SHP77 (cell line): ENCODE results near the gene PAK6.

Experiments
- DNase-seq, 2 experiments: peaks; one replicate each; lab custom pipeline; 2025; lab: John Stamatoyannopoulos, UW

Gene PAK6

DNA sequence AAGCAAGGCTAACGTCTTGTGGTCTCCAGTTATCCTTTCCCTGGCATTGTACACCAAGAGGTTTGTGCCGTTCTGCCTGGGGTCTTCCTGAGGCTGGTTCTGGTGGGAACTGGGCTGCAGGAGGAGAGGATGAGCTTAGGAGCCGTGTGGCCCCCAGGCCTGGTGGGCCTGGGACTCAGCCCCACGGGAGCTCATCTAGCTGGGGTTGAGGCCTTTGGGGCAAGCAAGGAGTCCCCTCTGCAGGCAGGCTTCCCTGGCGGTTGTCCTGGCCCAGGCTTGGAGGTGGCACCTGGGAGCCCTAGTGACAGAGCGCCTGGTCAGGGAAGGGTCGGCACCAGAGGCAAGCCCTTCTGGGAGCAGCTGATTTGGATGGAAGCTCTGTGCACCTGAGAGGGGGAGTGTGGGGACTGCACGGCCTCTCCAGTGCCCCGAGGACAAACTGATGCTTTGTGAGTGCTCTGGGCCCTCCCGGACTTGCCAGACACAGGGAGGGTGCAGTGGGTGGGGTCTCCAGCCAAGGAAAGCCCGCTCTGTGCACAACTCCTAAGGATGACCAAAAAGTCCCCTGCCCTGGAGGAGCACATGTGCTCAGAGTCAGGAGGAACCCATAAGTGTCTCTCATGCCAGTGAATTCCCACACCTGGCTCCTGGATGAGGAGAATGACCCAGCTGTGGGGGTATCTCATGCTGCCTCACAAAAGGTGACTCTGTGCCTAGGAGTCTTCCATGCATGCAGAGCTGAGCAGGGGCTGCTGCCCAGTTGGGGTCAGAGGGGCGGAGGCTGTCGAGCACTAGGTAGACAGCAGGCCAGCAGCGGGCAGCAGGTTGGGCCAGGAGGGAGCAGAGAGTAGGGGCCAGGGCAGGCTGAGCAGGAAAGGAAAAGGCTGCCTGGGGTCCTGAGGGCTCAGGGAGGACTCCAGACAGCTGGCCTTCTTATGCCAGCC is 2.7 kb downstream of the PAK6 start:
- DNase-seq = no peak

DNA sequence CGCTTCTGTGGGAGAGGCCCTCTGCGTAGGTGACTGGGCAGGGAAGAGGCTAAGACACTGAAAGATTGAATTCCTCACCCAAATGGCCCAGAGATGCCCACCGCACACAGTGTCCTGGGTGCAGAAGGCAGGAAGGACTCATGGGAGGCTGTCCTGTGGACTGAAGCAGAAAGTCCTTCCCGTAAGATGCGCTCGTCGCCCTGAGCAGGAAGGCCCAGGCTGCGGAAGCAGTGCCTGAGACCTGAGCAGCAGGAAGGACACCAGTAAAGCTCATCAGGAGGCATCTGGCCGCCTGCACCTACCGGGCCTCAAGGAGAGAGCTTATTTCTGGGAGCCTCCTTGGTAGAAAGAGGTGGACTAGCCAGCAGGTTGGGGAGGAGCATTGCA is 3.3 kb downstream of the PAK6 start:
- no peak for DNase-seq

DNA sequence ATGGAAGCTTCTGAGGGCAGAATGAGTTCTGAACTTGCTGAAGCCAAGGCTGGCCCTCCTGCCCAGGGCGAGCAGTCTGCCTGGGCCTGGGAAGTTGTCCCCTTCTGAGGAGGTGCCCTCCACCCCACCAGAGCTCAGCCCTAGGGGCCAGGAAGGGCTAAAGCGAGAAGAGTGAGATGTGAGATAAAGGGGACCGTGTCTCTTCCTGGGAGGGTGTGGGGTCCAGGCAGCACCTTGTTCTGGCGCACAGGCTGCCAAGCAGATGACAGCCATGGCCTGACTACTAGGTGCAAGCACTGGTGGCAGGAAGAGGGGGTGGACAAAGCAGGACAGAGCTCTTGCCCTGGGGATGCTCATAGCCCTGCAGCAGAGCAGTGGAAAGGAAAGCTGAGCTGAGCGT is 3.7 kb downstream of the PAK6 start:
- DNase-seq = no peak

- DNase-seq = no peak
Observed at GRCh38 chr15:40243126-40243810, 4.4 kb downstream of the PAK6 start.

DNA sequence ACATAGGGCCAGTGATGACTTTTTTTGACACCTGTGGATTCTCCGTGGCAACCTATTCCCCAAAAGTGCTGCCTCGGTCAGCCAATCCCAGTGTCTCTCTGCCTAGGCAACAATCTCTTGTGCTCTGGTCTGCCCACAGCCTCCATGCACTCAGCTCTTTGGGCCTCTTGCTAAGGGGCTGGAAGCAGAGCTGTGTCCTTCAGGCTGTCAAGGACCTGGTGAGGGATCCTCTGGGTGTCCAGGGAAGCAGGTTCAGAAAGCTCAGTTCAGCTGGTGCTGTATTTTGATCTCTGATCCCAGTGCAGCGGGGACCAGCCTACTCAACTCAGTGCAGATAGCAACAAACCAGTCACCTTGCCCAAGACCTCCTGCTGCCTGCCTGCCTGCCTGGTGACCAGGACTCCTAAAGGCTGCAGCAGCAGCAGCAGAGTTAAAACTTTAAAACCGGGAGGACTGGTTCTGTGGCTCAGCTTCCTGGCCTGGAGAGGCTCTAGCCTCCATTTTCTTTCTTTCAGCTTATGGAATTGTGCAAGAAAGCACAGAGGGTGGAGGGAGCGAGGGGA is 6.2 kb downstream of the PAK6 start:
- no peak for DNase-seq

DNA sequence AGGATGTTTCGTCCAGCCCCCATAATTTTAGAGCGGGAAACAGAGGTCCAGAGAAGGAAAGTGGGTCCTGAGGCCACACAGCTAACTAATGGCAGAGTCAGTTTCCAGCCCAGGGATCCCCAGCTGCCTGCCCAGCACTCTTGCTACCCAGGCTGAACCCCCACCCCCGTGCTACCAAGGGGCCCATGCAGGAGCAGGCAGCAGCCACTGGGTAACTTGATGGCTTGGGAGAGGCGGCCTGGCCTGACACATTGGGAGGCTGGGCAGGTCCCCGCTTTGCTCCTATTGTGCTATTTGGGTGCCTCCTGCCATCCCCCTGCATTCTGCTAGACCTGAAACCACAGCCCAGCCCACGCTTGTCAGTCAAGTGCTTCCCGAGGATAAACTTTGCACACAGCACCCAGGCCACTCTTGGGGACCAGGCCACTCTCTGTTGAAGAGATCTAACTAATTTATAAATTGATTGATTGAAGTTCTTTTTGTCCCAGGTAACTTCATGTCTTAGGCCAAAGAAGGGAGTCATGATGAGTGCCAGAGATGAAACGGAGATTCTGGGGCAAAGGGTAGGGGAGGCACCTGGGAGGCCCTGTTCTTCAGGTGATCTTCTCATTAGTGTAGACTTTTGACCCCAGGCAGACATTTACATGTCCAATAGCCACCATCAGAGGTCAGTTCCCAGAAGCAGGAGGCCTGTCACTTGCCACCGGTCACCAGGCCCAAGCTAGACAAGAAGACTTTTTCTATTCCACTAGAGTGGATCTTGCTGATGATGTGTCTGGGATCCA is 7.0 kb downstream of the PAK6 start:
- no peak for DNase-seq

GRCh38 chr15:40246496-40247280 is 7.8 kb downstream of the PAK6 start:
- no peak for DNase-seq

GRCh38 chr15:40247406-40247971 is 8.6 kb downstream of the PAK6 start:
- no peak for DNase-seq

DNA sequence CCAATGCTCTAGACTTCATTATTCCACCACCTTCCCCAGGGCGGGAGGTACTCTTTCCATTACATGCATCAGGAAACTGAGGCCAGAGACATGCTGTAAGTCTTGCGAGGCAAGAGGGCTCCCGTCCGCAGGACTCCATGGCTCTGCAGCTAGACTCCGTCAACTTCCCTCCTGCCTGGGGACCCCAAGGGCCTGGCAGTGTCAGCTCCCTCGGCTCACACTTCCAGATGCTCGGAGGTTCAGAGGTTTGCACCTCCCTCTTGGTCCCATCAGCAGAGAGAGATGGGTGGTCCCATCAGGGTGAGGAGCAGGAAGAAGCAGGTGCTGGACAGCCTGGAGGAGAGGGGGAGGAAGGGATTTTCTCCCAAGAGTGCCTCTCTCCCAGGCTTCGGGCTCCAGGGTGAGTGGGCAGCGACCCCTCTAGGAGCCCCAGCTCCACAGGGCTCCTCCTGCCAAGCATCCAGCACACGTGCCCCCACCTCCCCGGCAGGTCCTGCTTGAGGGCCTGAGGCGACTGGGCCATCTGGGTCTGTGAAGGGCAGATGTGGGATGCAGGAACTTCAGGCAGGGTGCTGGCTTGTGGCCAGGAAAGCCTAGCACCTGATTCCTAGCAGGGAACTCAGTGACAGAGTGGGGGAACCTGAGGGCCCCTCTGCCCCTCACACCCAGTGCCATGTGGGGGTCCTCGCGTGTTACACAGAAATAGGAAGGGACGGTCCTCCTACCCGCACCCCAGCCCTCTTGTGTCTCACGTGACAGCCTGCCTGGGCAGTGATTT is 9.3 kb downstream of the PAK6 start:
- no peak for DNase-seq

GRCh38 chr15:40249477-40250303 is 10.8 kb downstream of the PAK6 start:
- no peak for DNase-seq

DNA sequence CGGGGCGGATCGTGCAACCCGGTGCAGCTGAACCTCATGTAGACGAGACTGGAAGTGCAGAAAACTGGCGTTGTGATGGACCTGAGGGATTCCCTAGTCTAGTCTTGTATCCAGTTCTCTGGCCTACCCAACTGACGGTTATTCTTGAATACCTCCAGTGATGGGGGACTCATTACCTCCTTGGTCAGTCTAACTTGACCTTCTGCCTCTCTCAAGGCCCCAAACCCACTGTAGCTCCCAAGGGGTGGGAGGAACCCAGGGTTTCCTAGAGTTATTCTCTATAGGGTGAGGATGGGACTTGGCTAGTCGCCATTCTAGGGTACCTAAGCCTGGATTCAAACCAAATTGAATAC is 11.4 kb downstream of the PAK6 start:
- no peak for DNase-seq

GRCh38 chr15:40250771-40251483 is 12.1 kb downstream of the PAK6 start:
- no peak for DNase-seq

DNA sequence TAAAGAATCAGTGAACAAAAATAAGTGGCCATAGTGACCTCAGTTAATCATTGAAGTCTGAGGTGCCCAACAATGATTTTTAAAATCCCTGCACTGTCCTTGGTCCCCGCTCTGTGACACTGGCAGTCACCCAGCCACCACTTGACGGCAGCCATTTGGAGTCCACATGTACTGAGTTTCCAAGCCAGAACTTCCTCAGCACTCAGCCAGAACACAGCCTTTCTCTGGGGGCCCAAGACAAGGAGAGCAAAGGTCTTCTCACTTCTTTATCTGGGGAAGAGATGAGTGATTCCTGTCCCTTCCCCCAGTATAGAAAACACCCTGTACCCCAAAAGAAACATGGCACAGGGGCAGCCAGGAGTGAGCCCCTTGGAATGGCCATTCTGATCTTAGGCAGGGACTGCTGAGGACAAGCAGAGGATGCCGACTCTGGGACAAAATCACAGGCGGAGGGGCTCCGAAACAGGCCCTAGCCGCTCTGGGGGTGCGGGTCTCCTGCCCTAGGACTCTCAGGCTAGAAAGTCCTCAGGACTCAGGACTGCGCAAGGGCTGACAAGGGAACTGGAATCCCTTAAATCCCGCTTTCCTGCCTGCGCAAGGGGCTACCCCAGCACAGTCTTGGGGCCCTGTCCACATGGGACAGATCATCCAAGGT is 12.8 kb downstream of the PAK6 start:
- DNase-seq = no peak

DNA sequence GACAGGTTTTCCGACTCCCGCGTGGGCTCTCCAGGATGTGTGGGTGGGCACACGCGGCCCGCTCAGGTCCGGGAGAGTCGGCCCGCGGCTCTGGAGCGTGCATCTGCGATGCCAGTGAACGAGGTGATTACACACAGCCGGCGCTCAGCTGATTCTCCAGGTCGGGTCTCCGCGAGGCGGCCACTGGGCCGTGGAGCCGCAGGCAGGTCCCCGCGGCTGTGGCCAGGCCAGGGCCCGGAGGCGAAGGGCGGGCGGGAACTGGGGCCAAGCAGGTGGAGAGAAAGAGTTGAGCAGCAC is 13.2 kb downstream of the PAK6 start:
- no peak for DNase-seq

- no peak for DNase-seq
Observed at GRCh38 chr15:40252438-40253166, 13.7 kb downstream of the PAK6 start.

DNA sequence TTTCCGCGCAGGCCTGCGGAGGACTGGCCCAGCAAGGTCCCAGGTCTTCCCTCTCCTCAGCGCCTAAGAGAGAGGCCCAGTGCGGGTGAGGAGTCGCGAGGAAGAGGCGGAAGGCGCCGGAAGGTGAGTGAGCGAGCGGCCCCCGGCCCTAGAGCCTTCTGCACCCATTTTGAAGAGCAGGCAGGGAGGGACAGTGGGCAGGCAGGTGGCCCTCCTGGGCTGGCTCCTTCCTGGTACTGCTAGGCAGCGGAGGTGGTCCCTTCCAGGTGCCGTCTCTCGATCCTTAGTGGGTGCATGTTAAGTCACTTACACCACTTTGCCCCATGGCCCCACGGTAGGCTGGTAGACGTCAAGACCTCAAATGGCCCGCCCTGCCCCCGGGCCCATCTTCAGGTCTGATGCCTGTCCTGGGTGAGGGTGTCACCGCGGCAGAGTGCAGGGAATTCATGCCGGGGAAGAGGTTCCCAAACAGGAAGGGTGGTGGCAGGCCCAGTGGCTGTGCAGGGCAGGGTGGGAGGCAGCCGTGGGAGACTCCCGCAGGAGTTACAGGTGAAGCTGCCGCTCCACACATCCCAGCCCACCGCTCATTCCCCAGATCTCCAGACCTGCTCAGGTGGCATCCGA is 14.4 kb downstream of the PAK6 start:
- no peak for DNase-seq

DNA sequence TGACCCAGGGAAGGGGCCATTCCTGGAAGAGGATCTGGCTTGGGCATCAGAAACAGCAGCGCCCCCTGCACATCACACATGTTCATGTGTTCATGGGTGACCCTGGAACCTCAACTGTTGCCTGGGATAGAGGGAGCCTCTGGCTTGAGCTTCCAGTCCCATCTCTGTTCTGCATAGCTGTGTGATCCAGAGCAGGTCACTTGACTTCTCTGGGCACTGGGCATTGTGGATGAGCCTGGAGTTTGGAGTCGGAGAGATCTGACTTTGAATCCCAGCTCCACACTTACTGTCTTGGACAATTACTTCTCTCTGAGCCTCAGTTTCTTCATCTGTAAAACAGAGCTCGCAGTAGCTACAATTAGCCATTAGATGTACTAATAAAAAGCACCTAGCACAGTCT is 15.6 kb downstream of the PAK6 start:
- DNase-seq = no peak
